ENCODE data around the gene S1PR3.

S1PR3 gene

GRCh38 chr9:88949961-88950340 is 41.3 kb upstream of the S1PR3 start:
- TF ChIP-seq SP1 (IDR thresholded peaks at IDR 0.05) (no peak), PKNOX1 (IDR thresholded peaks at IDR 0.05) (no peak), CTBP1 (IDR thresholded peaks at IDR 0.05; ENCODE audit: borderline replicate concordance) (no peak), NFRKB (IDR thresholded peaks at IDR 0.05) (no peak), TARDBP (IDR thresholded peaks at IDR 0.05) (no peak), L3MBTL2 (conservative IDR thresholded peaks at IDR 0.05) (no peak), HDGF (IDR thresholded peaks at IDR 0.05; ENCODE audit: borderline replicate concordance) (no peak), FOXA1 (IDR thresholded peaks at IDR 0.05) (no peak), FOXM1 (IDR thresholded peaks at IDR 0.05; ENCODE audit: borderline replicate concordance) (no peak), ARNT (IDR thresholded peaks at IDR 0.05) (no peak), FOXK2 (IDR thresholded peaks at IDR 0.05) (no peak)
- ChIA-PET CTCF (no interaction called here), POLR2A (no interaction called here)
- no peak for DNase-seq (ENCODE audit: extremely low spot score)

DNA sequence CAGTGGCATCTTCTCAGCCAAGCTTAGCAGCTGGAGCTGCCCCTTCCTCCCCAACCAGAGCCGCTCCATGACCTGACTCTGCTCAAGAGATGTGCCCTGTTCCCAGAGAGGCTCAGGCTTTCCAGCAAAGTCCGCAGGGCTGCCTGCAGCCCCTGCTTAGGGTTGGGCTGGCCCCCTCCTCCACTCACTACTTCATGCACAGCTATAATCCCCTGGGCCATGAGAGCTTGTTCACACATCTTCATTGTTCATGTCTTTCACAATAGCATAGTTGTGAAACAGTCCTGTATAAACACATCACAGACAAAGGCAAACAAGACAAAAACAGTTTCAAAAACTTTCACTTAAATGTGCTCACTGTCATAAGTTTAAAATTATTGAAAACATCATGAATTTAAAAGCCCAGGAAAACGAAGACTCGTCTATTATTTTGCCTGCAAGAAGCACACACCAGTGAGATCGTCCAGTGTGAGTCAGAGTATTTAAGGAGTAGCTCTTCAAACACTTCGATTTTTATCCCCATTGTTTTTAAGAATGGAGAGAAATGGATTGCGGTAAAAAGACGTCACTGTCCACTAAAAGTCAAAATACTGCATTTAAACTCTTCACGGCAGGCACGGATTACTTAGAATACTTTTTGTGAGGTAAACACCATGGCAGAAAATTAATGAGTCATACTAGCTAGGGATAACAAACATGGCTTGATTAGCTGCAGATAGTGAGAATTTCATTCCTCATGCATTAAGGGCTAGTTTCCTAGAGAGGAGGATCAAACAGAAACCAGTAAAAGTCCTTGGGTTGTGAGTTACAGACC is 40.7 kb upstream of the S1PR3 start:
- ChIA-PET CTCF (no interaction called here), POLR2A (no interaction called here)
- TF ChIP-seq ARNT (IDR thresholded peaks at IDR 0.05), result no peak
- no peak for DNase-seq (ENCODE audit: extremely low spot score)

DNA sequence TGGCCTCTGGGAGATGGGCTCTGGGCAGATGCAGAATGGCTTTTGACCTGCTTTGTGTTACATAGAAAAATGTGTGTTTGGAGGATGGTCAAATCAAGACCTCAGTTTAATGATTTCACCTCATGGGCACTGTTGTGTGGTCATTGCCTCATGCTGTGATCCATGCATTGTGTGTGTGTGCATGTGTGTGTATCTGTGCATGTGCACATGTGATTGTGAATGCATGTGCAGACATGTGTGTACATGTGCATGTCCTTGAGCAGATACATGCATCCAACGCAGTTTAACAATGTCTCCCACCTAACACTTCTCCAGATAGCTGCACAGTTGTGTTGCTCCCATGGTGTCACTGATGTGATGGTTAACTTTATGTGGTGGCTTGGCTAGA is 40.1 kb upstream of the S1PR3 start:
- DNase-seq (ENCODE audit: extremely low spot score), result no peak
- POLR2A ChIA-PET, result no interaction called here
- no peak for TF ChIP-seq NFRKB (IDR thresholded peaks at IDR 0.05)
- no peak for TF ChIP-seq TARDBP (IDR thresholded peaks at IDR 0.05)
- no peak for TF ChIP-seq SUZ12 (IDR thresholded peaks at IDR 0.05)
- TF ChIP-seq FOXA1 (IDR thresholded peaks at IDR 0.05), result no peak
- no peak for TF ChIP-seq FOXK2 (IDR thresholded peaks at IDR 0.05)
- TF ChIP-seq CTBP1 (IDR thresholded peaks at IDR 0.05; ENCODE audit: borderline replicate concordance), result no peak
- TF ChIP-seq L3MBTL2 (conservative IDR thresholded peaks at IDR 0.05), result no peak
- CTCF ChIA-PET, result no interaction called here

DNA sequence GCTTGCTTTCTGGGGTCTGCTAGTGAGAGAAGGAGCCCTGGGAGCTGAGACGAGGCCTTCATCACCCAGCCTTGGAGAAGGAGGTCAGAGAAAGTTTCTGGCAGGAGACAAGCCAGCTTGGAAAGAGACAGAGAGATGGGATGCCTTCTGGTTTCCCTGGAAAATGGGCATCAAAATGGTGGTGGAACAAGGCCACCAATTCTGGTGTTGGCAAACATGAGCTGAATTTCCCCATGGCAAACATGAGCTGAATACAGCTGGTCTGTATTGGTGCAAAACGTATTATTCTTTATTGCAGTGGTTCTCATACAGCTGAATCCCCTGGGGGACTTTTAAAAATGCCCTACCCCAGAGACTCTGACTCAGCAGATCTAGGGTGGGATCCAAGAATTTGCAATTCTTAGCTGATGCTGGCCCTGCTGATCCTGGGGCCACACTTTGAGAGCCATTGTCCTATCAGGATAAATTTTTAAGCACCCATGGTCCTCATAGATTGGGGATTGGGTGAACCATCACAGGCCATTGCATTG is 39.1 kb upstream of the S1PR3 start:
- no peak for DNase-seq (ENCODE audit: extremely low spot score)
- ChIA-PET POLR2A (no interaction called here), CTCF (no interaction called here)
- no peak for TF ChIP-seq TARDBP (IDR thresholded peaks at IDR 0.05)
- no peak for TF ChIP-seq BHLHE40 (IDR thresholded peaks at IDR 0.05; ENCODE audit: borderline replicate concordance)
- no peak for TF ChIP-seq ELF4 (IDR thresholded peaks at IDR 0.05)
- no peak for TF ChIP-seq NFRKB (IDR thresholded peaks at IDR 0.05)
- no peak for TF ChIP-seq CTBP1 (IDR thresholded peaks at IDR 0.05; ENCODE audit: borderline replicate concordance)

DNA sequence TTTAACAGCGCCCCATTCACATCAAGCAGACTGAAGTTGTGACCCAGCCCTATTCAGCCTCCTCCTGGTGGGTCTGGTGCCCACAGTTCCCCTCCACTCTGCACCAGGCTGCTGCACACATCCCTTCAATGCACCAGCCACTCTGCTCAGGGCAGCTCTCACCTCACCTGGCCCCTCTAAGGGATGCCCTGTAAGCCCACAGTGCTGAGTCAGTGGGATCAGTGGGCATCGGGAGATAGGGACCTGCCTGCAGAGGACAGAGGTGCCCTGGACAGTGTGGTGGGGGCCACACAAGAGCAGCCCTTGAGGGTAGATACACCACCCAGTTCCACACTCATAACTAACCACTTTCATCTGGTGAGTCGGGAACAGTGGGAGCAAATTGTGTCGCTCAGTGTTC is 38.3 kb upstream of the S1PR3 start:
- no peak for TF ChIP-seq ZNF384 (IDR thresholded peaks at IDR 0.05)
- TF ChIP-seq NFRKB (IDR thresholded peaks at IDR 0.05), result no peak
- TF ChIP-seq CTBP1 (IDR thresholded peaks at IDR 0.05; ENCODE audit: borderline replicate concordance), result no peak
- no peak for TF ChIP-seq L3MBTL2 (conservative IDR thresholded peaks at IDR 0.05)
- DNase-seq (ENCODE audit: extremely low spot score), result no peak
- POLR2A ChIA-PET, result no interaction called here
- CTCF ChIA-PET, result no interaction called here

DNA sequence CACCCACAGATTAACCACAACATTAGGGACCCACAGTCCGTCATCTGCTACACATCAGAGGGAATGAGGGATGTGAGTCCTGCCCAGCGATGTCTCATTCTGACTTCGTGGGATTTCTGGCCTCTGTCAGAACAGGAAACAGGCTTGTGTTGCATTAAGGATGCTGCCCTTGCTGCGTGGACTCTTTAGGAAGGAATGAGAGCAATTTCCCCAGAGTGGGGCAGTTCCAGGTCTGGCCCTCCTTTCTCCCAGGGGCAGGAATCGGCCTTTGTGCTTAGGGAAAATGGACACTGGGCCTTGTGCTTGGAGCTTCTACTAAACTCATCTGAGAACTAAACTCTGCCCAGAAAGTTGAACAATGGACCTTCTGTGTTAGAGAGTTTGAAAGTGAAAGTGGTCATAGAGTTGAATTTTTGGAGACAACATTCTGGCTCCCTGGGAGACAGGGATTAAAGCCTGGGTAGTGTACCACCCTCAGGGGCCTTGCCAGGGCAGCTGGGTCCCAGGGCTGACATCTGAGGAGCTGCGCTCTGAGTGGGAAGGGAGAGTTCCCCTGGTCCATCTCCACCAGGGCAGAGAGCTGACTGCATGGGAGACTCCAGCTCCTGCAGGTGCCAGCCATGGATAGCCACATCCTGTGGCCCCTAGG is 37.8 kb upstream of the S1PR3 start:
- ChIA-PET POLR2A (no interaction called here), CTCF (no interaction called here)
- TF ChIP-seq L3MBTL2 (conservative IDR thresholded peaks at IDR 0.05), result no peak
- TF ChIP-seq HDGF (IDR thresholded peaks at IDR 0.05; ENCODE audit: borderline replicate concordance), result no peak
- no peak for TF ChIP-seq FOXA1 (IDR thresholded peaks at IDR 0.05)
- no peak for TF ChIP-seq LEF1 (IDR thresholded peaks at IDR 0.05; ENCODE audit: borderline replicate concordance)
- no peak for TF ChIP-seq FOXK2 (IDR thresholded peaks at IDR 0.05)
- no peak for TF ChIP-seq BHLHE40 (IDR thresholded peaks at IDR 0.05; ENCODE audit: borderline replicate concordance)
- TF ChIP-seq FOXM1 (IDR thresholded peaks at IDR 0.05; ENCODE audit: borderline replicate concordance), result no peak
- no peak for TF ChIP-seq ELF4 (IDR thresholded peaks at IDR 0.05)
- TF ChIP-seq NFRKB (IDR thresholded peaks at IDR 0.05), result no peak
- no peak for TF ChIP-seq ZNF384 (IDR thresholded peaks at IDR 0.05)
- TF ChIP-seq ARNT (IDR thresholded peaks at IDR 0.05), result no peak
- no peak for DNase-seq (ENCODE audit: extremely low spot score)

- DNase-seq (ENCODE audit: extremely low spot score), result no peak
- ChIA-PET POLR2A (no interaction called here), CTCF (no interaction called here)
- TF ChIP-seq PKNOX1 (IDR thresholded peaks at IDR 0.05) (no peak), TARDBP (IDR thresholded peaks at IDR 0.05) (no peak), LEF1 (IDR thresholded peaks at IDR 0.05; ENCODE audit: borderline replicate concordance) (no peak), SP1 (IDR thresholded peaks at IDR 0.05) (no peak), ZNF384 (IDR thresholded peaks at IDR 0.05) (no peak), SUZ12 (IDR thresholded peaks at IDR 0.05) (no peak), L3MBTL2 (conservative IDR thresholded peaks at IDR 0.05) (no peak), ELF4 (IDR thresholded peaks at IDR 0.05) (no peak), FOXK2 (IDR thresholded peaks at IDR 0.05) (no peak), FOXA1 (IDR thresholded peaks at IDR 0.05) (no peak), HDGF (IDR thresholded peaks at IDR 0.05; ENCODE audit: borderline replicate concordance) (no peak), ARNT (IDR thresholded peaks at IDR 0.05) (no peak), CTBP1 (IDR thresholded peaks at IDR 0.05; ENCODE audit: borderline replicate concordance) (no peak), BHLHE40 (IDR thresholded peaks at IDR 0.05; ENCODE audit: borderline replicate concordance) (no peak), NFRKB (IDR thresholded peaks at IDR 0.05) (no peak), FOXM1 (IDR thresholded peaks at IDR 0.05; ENCODE audit: borderline replicate concordance) (no peak)
Observed at GRCh38 chr9:88954066-88954465, 37.2 kb upstream of the S1PR3 start.

Measured in HEK293T (cell line).